ENCODE results near the gene TBC1D22A.
"Not testable (repeated sequence)": the region's sequence is repeated elsewhere in the genome, so short reads cannot be mapped to it uniquely, and the experiment has no call there.

TBC1D22A gene

DNA sequence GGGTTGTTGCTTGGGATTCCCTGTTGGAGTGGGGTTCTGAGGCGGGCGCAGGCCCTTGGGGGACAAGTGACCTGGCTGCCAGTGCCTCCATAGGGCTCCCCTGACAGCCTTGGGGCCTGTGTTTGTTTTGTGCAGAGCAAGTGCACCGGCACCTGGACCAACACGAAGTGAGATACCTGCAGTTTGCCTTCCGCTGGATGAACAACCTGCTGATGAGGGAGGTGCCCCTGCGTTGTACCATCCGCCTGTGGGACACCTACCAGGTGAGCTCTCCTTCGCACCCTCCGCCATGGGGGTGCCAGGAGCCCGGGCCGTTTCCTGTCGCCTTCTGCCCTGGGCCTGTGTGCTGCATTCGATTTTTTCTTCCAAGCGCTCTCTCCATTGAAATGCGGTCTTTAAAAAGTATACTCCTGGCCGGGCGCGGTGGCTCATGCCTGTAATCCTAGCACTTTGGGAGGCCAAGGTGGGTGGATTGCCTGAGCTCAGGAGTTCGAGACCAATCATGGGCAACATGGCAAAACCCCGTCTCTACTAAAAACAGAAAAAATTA lies 274.6 kb downstream of the TBC1D22A start:
- no peak for DNase-seq

DNA sequence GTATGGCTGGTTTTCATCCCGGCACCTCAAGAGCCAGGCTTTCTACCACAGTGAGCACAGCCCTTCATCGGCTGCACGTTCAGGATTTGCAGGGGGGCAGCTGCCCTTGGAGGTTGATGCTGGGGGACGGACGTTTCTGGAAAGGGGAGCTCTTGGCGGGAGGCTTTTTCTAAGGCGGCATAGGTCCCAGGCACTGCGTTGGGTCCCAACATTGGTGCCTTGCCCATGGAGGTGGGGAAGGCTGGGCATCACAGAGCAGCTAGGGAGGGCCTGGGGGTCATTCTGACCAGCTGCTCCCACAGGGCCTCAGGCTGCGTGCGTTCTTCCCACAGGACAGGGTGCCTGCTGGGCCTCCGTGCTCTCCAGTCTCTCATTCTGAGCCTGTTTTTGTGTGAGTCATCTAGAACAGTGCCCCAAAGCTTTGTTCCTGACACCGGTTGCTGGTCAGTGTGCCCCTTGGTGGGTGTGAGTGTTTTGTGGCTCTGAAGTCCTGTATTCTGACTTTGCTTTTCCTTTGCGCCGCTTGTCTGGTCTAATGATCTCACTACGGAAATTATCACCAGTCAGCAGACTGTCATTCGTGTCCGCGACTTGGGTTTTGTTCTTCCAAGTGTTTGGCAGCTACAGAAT lies 275.9 kb downstream of the TBC1D22A start:
- no peak for DNase-seq

DNA sequence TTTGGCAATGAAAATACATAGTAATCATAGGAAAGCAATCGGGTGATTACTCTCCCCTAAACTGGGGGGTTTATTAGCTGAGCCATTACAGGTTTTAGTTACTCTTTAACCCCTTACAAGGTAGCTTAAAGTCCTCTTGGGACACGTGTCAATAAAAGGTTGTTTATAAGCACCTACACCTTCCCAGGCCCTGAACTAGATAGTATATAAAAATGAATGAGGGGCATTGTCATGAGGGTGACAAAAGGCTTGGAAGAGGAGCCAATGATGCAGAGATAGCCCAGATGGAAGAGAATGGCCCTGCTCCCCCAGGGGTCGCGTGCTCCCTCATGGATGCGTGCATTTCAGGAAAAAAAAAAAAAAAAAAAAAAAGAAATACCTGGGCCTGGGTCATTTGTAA lies 276.9 kb downstream of the TBC1D22A start:
- no peak for DNase-seq

DNA sequence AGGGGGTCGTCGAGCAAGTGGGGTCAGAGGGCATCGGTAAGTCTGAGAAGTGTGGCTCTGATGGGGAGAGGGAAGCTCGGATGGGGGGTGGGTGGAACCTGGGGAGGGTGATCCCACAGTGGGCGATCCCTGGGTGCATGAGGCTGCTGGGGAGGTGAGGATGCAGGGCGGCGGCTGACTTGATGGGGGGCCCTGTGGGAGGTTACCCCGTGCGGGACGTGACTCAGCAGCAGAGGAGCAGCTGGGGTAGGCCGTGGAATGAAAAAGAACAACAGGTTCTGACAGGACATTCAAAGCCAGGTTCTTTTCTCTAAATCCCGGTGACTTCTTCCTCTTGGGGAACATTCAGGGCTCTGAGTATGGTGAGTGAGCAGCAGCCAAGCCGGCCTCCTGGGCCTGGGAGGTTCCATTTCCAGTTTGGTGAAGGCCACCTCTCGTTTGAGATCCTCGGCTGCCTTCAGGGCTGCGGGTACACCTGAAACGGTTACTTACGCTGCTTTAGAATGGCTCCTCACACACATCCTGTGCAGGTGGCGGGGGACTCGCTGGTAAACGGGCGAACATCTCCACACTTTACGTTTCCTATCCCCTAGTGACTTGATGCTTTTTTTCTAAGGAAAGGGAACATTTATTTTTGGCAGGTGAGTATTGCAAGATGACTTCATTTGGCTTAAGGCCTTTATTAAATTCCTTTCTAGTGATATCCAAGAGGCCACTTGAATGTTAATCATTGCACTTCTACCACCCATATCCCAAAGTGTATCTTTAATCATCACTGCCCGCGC lies 278.2 kb downstream of the TBC1D22A start:
- no peak for DNase-seq

- no peak for DNase-seq
These were observed 279.0 kb downstream of the TBC1D22A start for GRCh38 chr22:47041271-47042115.

GRCh38 chr22:47042116-47042825 lies 279.8 kb downstream of the TBC1D22A start:
- DNase-seq, result no peak

DNA sequence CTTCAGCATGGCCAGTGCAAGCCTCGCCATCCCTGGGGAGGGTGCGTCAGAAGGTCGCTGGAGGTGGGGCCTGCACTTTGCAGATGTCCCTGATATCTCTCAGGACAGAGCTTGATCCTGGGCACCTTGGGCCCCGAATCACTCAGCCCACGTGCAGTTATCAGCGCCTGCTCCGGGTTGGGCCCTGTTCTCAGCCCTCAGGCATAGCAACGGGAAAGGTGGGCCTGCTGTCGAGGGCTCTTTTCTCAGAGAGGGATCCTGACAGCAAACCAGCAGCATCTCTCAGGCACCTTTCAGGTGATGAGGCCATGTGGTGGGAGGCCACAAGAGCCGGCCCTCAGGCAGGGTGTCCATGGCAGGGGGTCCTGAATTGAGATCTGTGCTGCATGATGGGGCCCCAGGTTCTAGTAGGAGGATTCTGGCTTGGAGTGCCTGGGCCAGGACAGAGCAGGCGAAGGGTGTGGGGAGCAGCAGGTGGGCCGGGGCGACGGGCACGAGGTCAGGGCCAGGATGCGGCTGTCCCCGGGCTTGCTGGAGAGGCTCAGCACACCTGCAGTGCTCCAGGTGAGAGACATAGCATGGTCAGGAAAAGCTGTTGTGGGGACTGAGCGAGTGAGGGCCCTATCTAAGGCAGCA lies 280.5 kb downstream of the TBC1D22A start:
- DNase-seq, result no peak

DNA sequence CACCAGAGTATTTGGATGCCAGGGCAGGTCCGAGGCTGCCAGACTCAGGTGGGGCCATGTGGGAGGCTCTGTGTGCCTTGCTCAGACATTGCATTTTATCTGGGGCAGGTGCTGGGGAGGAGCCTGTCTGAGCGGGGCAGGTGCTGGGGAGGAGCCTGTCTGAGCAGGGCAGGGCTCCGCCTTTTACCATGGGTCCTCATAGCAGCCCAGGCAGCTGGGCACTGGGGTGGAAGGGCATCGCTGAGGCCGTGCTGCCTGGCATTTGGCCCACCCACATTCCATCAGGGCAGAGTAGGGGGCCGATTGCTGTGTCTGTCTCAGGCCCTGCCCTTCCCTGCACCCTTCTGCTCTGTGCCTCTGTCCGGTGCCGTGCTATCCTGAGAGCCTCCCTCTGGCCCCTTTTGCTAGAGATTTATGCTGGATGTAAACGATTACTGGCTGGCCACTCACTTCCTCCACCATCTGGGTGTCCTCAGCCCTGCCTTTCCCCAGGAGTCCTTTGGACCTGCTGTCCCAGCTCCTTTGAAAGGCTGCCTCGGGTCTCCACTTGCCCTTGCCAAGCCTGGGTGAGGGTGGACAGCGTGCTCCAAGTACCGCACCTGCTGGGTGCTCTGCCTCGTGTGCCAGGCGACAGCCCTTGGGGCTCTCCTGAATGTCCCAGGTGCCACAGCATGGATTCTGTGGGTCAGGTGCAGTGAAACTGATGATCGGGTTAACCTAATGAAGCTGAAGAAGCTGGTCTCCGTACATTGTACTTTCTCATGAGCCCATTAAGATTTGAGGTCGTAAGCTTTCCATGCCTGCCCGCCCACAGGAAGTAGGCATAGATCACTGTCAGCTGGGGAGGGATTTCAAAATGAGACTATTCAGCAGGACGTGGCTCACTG lies 281.6 kb downstream of the TBC1D22A start:
- no peak for DNase-seq

GRCh38 chr22:47044722-47045535 lies 282.5 kb downstream of the TBC1D22A start:
- DNase-seq, result no peak

DNA sequence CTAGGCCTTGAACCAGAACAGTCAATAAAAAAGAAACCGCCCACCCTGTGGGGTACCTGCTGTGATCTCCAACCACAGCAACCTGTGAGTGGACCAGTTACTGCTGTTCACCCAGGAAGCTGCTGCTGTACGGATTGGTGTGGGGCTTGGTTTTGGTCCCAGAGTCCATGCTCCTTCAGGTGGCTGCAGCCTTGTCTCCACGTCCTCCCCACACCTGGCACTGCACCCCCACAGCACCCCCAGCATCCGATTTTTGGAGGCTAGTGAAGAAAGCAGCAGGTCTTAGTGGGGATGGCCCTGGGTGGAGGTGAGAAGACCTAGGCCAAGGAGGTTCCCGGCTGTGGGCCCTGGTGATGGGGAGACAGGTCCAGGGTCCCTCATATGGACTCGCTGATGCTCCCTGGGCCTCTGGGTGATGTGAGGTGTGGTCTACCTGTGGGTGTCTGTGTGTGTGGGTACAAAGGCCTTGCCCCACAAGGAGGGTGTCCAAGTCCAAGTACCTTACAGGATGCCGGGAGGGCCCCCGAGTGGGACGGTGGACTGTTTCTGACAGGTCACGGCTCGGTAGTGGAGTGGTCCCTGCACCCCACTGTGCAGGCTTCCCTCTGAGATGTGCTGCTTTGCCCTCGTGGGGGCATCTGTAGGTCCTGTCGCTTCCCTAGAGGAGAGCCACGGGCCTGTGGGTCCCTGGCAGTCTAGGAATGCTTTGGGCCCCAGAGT lies 283.4 kb downstream of the TBC1D22A start:
- no peak for DNase-seq

- DNase-seq, result no peak
These were observed 284.1 kb downstream of the TBC1D22A start for GRCh38 chr22:47046411-47047065.

GRCh38 chr22:47047321-47048122 lies 285.1 kb downstream of the TBC1D22A start:
- DNase-seq, result no peak

DNA sequence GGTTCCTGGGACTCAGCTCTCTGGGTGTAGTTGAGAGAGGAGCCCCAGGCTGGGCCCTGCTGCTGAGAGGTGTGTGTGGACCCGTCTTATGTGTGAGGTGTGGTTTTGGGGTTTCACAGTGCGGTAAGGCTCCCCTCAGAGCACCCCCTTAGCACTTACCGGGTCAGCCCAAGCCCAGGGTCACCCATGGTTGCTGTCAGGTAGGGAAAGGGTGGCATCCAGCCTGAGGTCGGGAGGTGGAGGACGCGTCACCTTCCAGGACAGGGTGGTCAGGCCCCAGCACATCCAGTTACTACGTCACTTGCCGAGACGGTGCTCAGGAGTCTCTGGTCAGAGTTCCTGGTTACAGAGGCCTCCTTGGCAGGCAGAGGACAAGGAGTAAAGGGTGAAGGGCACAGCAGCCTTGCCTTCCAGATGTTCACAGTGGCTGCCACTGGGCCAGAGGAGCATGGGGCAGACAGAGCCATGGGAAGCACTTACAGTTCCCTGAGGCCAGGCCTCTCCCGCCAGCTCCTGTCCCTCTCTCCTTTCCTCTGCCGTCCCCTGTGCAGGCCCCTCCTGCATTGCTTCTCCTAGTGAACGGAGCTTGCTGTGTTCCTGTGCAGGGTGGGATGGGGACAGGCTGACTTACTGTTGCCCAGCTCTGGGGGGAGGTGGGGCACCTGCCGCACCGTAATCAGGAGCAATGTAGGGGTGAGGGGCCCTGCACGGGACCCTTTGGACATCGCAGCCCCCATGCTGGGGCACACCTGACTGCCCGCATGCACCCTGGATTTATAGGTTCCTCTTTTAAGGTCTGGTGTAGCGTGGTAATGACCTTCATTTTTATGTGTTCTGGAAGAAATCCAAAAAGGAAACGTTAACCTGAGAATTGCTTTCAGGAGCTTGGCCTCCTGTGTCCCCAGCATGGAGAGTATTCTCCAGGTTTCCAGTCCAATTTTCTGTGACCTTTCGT lies 285.9 kb downstream of the TBC1D22A start:
- DNase-seq, result no peak

DNA sequence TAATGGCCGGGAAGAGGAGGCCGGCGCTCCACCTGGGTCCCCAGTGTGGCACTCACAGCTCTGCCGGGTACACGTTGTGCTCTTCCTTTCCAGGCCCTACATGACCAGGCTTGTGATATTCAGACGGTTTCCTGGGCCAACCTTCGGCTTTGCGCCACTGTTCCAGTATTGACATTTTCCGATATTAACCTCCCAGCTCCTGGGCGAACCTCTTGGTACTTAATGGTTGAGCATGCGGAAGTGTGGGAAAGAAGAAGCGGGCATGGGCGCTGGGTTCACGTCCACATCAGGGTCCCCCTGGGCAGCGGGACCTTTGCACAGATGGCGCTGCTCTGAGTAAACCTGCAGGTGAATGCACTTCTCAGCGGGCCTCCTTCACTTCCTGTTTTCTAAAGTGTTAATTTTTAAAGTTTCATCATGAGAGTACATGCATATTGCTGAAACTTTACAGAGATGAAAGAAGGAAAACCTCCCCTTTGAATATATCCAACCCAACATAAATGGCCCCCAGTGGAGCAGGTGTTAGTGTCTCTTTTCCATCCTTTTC lies 286.7 kb downstream of the TBC1D22A start:
- DNase-seq, result no peak

DNA sequence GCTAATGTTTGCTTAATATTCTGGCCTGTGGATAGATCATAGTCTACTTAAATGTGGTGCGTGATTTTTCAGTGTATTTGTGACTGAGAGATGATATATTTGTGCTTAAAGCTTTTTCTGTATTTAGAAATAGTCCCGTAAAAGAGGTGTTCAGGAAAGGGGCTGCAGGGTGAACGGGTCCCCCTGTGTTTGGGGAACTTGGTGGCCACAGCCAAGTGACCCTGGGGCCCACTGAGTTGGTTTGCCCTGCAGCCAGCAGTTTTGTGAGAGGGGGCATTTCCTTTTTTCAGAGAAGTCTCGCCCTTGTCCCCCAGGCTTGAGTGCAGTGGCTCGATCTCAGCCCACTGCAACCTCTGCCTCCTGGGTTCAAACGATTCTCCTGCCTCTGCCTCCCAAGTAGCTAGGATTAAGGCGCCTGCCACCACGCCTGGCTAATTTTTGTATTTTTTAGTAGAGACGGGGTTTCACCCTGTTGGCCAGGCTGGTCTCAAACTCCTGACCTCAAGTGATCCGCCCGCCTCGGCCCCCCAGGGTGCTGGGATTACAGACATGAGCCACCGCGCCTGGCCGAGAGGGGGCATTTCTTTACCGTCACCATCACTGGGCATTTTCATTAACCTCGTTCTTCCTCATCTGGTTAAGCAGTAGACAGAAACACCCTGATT lies 287.4 kb downstream of the TBC1D22A start:
- not testable (repeated sequence) for DNase-seq
